K562 (cell line): Measurements from ENCODE around the gene NTN1. TPM values are rescaled to one million over a fixed set of nuclear protein-coding genes. Genes with fewer than 3 reads are reported as not detected.

Source experiments
- ATAC-seq: fragments of 200-7000 bp; cut with Tn5 transposase; 3 replicates; pipeline ENCODE4 v1.9.1; 2020; ENCODE audit warnings: moderate library complexity
- BruUV-seq: library from RNA; stranded (reverse); fragments of 400-500 nt; replicated peaks from 2 replicates; lab custom pipeline; 2021; lab: Mats Ljungman, UMichigan
- CTCF ChIA-PET: fragments of 300-600 bp; formaldehyde crosslinking; extraction: SDS; loops from one replicate; lab custom pipeline; 2021; ENCODE audit warnings: low intra/inter-chr PET ratio; lab: Yijun Ruan, JAX
- POLR2A ChIA-PET: fragments of 300-600, 350-650 bp; sonication (Branson Sonifier 250); formaldehyde crosslinking; extraction: SDS; loops from one replicate; lab custom pipeline; 2021; ENCODE audit warnings: antibody characterized with exemption, inconsistent platforms; lab: Yijun Ruan, JAX
- DNase-seq, 4 experiments: peaks; one replicate each; pipeline versions ENCODE4 v3.0.0 to v3.0.0-alpha.2; 2011 to 2018; ENCODE audit warnings: low spot score in 3 of 4, mixed read lengths in 3 of 4; ENCODE audit errors: extremely low read depth in 1 of 4
- FAIRE-seq: peaks from 2 replicates; lab custom pipeline; 2011; peaks lifted over from hg19 to GRCh38; lab: Jason Lieb, UNC
- H2AFZ ChIP-seq: 2 replicates; pipeline ENCODE4 v1.6.0; 2011; ENCODE audit warnings: low read depth, low read length, control low read depth, inconsistent platforms
- H3K27ac ChIP-seq: fragments of 200-600 bp; 3 replicates; pipeline ENCODE4 v1.8.0; 2011; ENCODE audit warnings: low read depth, mild to moderate bottlenecking, control low read depth, inconsistent platforms, low read length, moderate library complexity, mixed read lengths; ENCODE audit errors: extremely low read depth
- H3K27me3 ChIP-seq, 2 experiments: fragments of 300-600 bp in 1 of 2; 2 replicates in 1 of 2; 3 replicates in 1 of 2; pipeline versions ENCODE4 v1.6.0 to v1.8.0; 2011; ENCODE audit warnings: inconsistent platforms in 2 of 2, low read length in 2 of 2, mild to moderate bottlenecking in 1 of 2, mixed read lengths in 1 of 2, moderate library complexity in 1 of 2; ENCODE audit not compliant: control insufficient read depth in 2 of 2, insufficient read depth in 2 of 2
- H3K36me3 ChIP-seq: fragments of 300-600 bp; 3 replicates; pipeline ENCODE4 v1.8.0; 2011; ENCODE audit warnings: mild to moderate bottlenecking, low read length, inconsistent platforms; ENCODE audit not compliant: control insufficient read depth, insufficient read depth
- H3K4me1 ChIP-seq, 2 experiments: fragments of 200-600 bp in 1 of 2; replicated peaks in 1 of 2; 2 replicates in 1 of 2; 3 replicates in 1 of 2; pipeline versions ENCODE4 v1.5.1 to v1.8.0; 2011; ENCODE audit warnings: inconsistent platforms in 2 of 2, low read length in 2 of 2, mild to moderate bottlenecking in 1 of 2, mixed read lengths in 1 of 2, moderate library complexity in 1 of 2; ENCODE audit not compliant: control insufficient read depth in 2 of 2, insufficient read depth in 2 of 2
- H3K4me2 ChIP-seq: 2 replicates; pipeline ENCODE4 v1.6.1; 2011; ENCODE audit warnings: low read length, control low read depth, inconsistent platforms, mixed read lengths; ENCODE audit not compliant: insufficient read depth
- H3K4me3 ChIP-seq: fragments of 200-600 bp; sonication (generic), shearing (Covaris generic); 2 replicates; pipeline ENCODE4 v1.5.1; 2016; ENCODE audit warnings: control low read depth, inconsistent platforms
- H3K79me2 ChIP-seq: fragments of 200-600 bp; 3 replicates; pipeline ENCODE4 v1.8.0; 2011; ENCODE audit warnings: low read length, inconsistent platforms; ENCODE audit not compliant: control insufficient read depth, insufficient read depth
- H3K9ac ChIP-seq, 2 experiments: 2 replicates each; pipeline versions ENCODE4 v1.6.0 to v1.6.1; 2011; ENCODE audit warnings: low read depth in 2 of 2, low read length in 2 of 2, control low read depth in 1 of 2, inconsistent platforms in 1 of 2, mild to moderate bottlenecking in 1 of 2, mixed read lengths in 1 of 2; ENCODE audit not compliant: insufficient read depth in 1 of 2
- H3K9me1 ChIP-seq: one replicate; pipeline ENCODE4 v1.6.0; 2011; ENCODE audit warnings: inconsistent platforms, mild to moderate bottlenecking, low read length, moderate library complexity; ENCODE audit not compliant: control insufficient read depth, insufficient read depth
- H3K9me3 ChIP-seq: replicated peaks from 2 replicates; pipeline ENCODE4 v1.5.1; 2011; ENCODE audit warnings: low read depth, low read length, inconsistent platforms; ENCODE audit not compliant: control insufficient read depth, insufficient read depth
- H4K20me1 ChIP-seq: replicated peaks from 2 replicates; pipeline ENCODE4 v1.6.1; 2011; ENCODE audit warnings: low read length, inconsistent platforms, mixed read lengths; ENCODE audit not compliant: control insufficient read depth, insufficient read depth
- ARID1B ChIP-seq: fragments of 450-650 bp; IDR thresholded peaks from 2 replicates; pipeline ENCODE4 v1.6.1; 2016; ENCODE audit warnings: antibody characterized with exemption, mild to moderate bottlenecking, inconsistent platforms
- ETV1 ChIP-seq: fragments of 450-650 bp; conservative IDR thresholded peaks from 2 replicates; pipeline ENCODE4 v1.6.1; 2016; ENCODE audit warnings: missing genetic modification characterization, control low read depth, low read depth, missing compliant biosample characterization
- GATAD2B ChIP-seq: fragments of 450-650 bp; IDR thresholded peaks from 2 replicates; pipeline ENCODE4 v1.6.1; 2017; ENCODE audit warnings: mild to moderate bottlenecking, borderline replicate concordance
- MCM2 ChIP-seq: fragments of 450-650 bp; IDR thresholded peaks from 2 replicates; pipeline ENCODE4 v1.6.1; 2017; ENCODE audit warnings: low read depth, mild to moderate bottlenecking
- ZNF77 ChIP-seq: fragments of 250-450 bp; sonication (Bioruptor Pico); IDR thresholded peaks from 2 replicates; pipeline ENCODE4 v1.5.0; 2020
- WGBS: fragments of 100-300 bp; shearing (Covaris generic); methylation state at CpG from one replicate; pipeline ENCODE4 v1.1.6; 2016; ENCODE audit warnings: low coverage, mixed read lengths; ENCODE audit not compliant: insufficient coverage; ENCODE audit errors: missing lambda C conversion rate; 5-methylcytosine and 5-hydroxymethylcytosine counted together
- in situ Hi-C: fragments of 300-500 bp; cut with MboI; formaldehyde crosslinking; loops from 4 replicates; pipeline ENCODE4 v1.15.0; 2018; ENCODE audit warnings: inconsistent platforms, mixed read lengths
- intact Hi-C: fragments of 100-400 bp; cut with micrococcal nuclease; formaldehyde crosslinking; loops from 2 replicates; pipeline ENCODE4 v1.14.2; 2022
- polyA plus RNA-seq, 8 experiments: library from polyadenylated mRNA; depleted of rRNA in 4 of 8; stranded (reverse) in 5 of 8; unstranded in 3 of 8; fragments of >200 nt; fragmentation: Nextera tagmentation in 2 of 8; fragmentation: Illumina TruSeq in 1 of 8; extraction: Ambion mirVana in 2 of 8; extraction: Trizol in 1 of 8; gene quantifications; 2 replicates each; pipeline versions ENCODE4 v1.2.1 to v1.2.3, GENCODE V29; 2011 to 2014; ENCODE audit warnings: inconsistent platforms in 1 of 8, missing spikeins in 1 of 8
- total RNA-seq, 7 experiments: library from RNA; depleted of rRNA in 6 of 7; stranded (reverse); fragments of >200 nt in 6 of 7; fragmentation: Illumina TruSeq in 2 of 7; extraction: Trizol in 2 of 7; gene quantifications; 2 replicates each; pipeline versions ENCODE4 v1.2.1 to v1.2.3, GENCODE V29; 2011 to 2021; ENCODE audit warnings: low replicate concordance in 1 of 7
- TF ChIP-seq, protein P1 (sequence below): fragments of 250-450 bp; sonication (Bioruptor Pico); IDR thresholded peaks from 2 replicates; pipeline ENCODE4 v1.8.0; 2021; ENCODE audit warnings: moderate library complexity, mild to moderate bottlenecking, inconsistent platforms
- TF ChIP-seq, protein P2 (sequence below): sonication (generic); formaldehyde crosslinking; IDR thresholded peaks from 2 replicates; pipeline ENCODE4 v1.8.0; 2022; ENCODE audit warnings: mild to moderate bottlenecking, low read depth, missing genetic modification reagents

The NTN1 gene
- total and polyA plus RNA-seq, 9 of the 15 experiments (the other 6 are each of a cell fraction or from before 2014, with no cell fraction given) = 0.02 TPM; not detected in 8

DNA sequence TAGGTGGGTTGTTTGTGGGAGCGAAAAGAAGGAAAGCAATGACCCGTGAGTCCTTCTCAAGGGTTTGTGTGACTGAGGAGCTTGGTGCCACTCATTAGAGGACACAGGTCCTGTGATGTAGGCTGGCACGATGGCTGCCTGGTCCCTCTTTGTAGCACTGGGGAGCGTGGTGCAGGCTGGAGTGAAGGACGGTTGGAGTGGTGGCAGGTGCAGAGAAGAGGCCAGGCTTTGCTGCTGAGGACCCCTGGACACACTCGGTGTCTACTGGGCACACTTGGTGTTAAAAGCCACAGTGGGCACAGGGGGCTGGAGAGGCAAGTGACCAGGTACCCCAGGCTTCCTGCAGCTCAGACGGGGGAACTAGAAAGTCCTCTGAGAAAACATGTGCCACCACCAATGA, 106.0 kb downstream of the NTN1 start:
- Histone ChIP-seq H2AFZ (no peak overlapping the region), H3K27ac (no peak overlapping the region), H3K4me3 (no peak overlapping the region), H3K4me2 (no peak overlapping the region), H3K9me1 (no peaks in the 10 kb centered on the region), H3K36me3 (no peaks in the 10 kb centered on the region), H4K20me1 (no peaks in the 10 kb centered on the region; the same call in 1 of the 2 replicates), H3K9me3 (no peaks in the 10 kb centered on the region), H3K79me2 (no peaks in the 10 kb centered on the region), H3K9ac (no peak overlapping the region), H3K27me3 (peaks cover 0 to 10% of the 10 kb centered on the region in 2 experiments; a peak in 2 of 5 replicates), H3K4me1 (no peaks in the 10 kb centered on the region)
- ATAC-seq (no peak), FAIRE-seq (no peak), DNase-seq (no peak)
- intact Hi-C loops = no loop called here
- in situ Hi-C loops = no loop called here
- TF ChIP-seq ETV1 (no peak), MCM2 (no peak), GATAD2B (no peak), ARID1B (no peak), ZNF77 (no peak)
- TF ChIP-seq, protein P1, sequence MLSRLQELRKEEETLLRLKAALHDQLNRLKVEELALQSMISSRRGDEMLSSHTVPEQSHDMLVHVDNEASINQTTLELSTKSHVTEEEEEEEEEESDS (CRISPR knock-in tag) = no peak
- TF ChIP-seq, protein P2, sequence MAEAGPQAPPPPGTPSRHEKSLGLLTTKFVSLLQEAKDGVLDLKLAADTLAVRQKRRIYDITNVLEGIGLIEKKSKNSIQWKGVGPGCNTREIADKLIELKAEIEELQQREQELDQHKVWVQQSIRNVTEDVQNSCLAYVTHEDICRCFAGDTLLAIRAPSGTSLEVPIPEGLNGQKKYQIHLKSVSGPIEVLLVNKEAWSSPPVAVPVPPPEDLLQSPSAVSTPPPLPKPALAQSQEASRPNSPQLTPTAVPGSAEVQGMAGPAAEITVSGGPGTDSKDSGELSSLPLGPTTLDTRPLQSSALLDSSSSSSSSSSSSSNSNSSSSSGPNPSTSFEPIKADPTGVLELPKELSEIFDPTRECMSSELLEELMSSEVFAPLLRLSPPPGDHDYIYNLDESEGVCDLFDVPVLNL (CRISPR knock-in tag) = no peak
- ChIA-PET CTCF (no interaction called here), POLR2A (interaction anchor here (0.7 kb wide), 1 partner anchor 8 kb away, joined by 4 read pairs; no protein-coding TSS in a partner anchor)
- WGBS = 8% methylated on average over 4 of the region's 7 CpGs
- no TSS peak for BruUV-seq
